Adrenal gland (tissue), 12 donors: ENCODE measurements around the gene UGCG. TPM values are rescaled to one million over a fixed set of nuclear protein-coding genes. Genes with fewer than 3 reads are reported as not detected.

Experiments
- DNase-seq, 7 donors: peaks; one replicate each; pipeline ENCODE4 v3.0.0-alpha.2; 2019 to 2020
- H3K27ac ChIP-seq, 5 donors: fragments of 200-600 bp; sonication (generic) in 4 of 5; 1 replicate in 3 of 5; 2 replicates in 2 of 5; pipeline versions ENCODE4 v1.5.1 to v1.8.0; 2016 to 2020; ENCODE audit warnings: mild to moderate bottlenecking in 1 of 5
- H3K27me3 ChIP-seq: fragments of 200-600 bp; 2 replicates; pipeline ENCODE4 v1.8.0; 2021
- H3K36me3 ChIP-seq, 2 donors: fragments of 200-600 bp; replicated peaks in 1 of 2; 1 replicate in 1 of 2; 2 replicates in 1 of 2; pipeline versions ENCODE4 v1.5.1 to v1.8.0; 2018 to 2022
- H3K4me1 ChIP-seq, 2 donors: fragments of 200-600 bp; replicated peaks in 1 of 2; 1 replicate in 1 of 2; 2 replicates in 1 of 2; pipeline versions ENCODE4 v1.5.1 to v1.8.0; 2018 to 2021
- H3K4me3 ChIP-seq, 4 donors: fragments of 200-600 bp; sonication (generic) in 3 of 4; one replicate each; pipeline ENCODE4 v1.5.1; 2016 to 2018
- H3K9me3 ChIP-seq, 3 donors: fragments of 200-600 bp; sonication (generic) in 1 of 3; replicated peaks in 1 of 3; 1 replicate in 2 of 3; 2 replicates in 1 of 3; pipeline versions ENCODE4 v1.5.1 to v1.8.0; 2016 to 2021
- CTCF ChIP-seq, 6 experiments: fragments of 450-650 bp in 4 of 6; fragments of 200-600 bp in 2 of 6; sonication (generic) in 1 of 6; IDR thresholded peaks; 1 replicate in 5 of 6; 2 replicates in 1 of 6; pipeline versions ENCODE4 v1.5.1 to v1.8.0; 2016 to 2021; ENCODE audit warnings: antibody characterized with exemption in 6 of 6, mild to moderate bottlenecking in 2 of 6, moderate library complexity in 1 of 6
- POLR2A ChIP-seq, 2 donors: fragments of 450-650 bp; IDR thresholded peaks; one replicate each; pipeline ENCODE4 v1.6.1; 2017; ENCODE audit warnings: antibody characterized with exemption in 2 of 2, mild to moderate bottlenecking in 2 of 2, moderate library complexity in 1 of 2
- WGBS, 4 donors: extraction: QIAGEN DNeasy Blood & Tissue Kit in 2 of 4; methylation state at CpG; one replicate each; pipeline versions ENCODE4 v1.1.5 to v1.1.7; 2013 to 2017; 5-methylcytosine and 5-hydroxymethylcytosine counted together
- intact Hi-C, 2 donors: fragments of 100-400 bp; cut with DNase I; formaldehyde crosslinking; loops; one replicate each; pipeline versions ENCODE4 v1.14.1 to v1.15.0; 2022 to 2023
- polyA plus RNA-seq, 3 donors: library from polyadenylated mRNA; stranded (reverse); fragments of 200-250 nt in 2 of 3; fragments of 350-450 nt in 1 of 3; fragmentation: Illumina TruSeq in 1 of 3; extraction: RNeasy Lipid Tissue Mini Kit (QIAGEN cat#74804) in 1 of 3; gene quantifications; one replicate each; pipeline ENCODE4 v1.2.3, GENCODE V29; 2013 to 2014
- total RNA-seq, 9 donors: library from RNA; depleted of rRNA in 4 of 9; stranded (reverse); fragments of >200 nt in 4 of 9; fragments of 120-200 nt in 1 of 9; fragmentation: NEBNext Ultra II Directional in 1 of 9; extraction: Animal tissue kit (Norgen Biotek cat#: 25700) in 1 of 9; gene quantifications; one replicate each; pipeline versions ENCODE4 v1.1.0 to v1.2.4, GENCODE V29; 2013 to 2023
- donor health status: healthy with polysubstance abuse.
- donor health status: Bipolar disorder and iron deficiency.
- donor health status: DM: yes; HTN: yes; CAD: no.
- donor health status: DM: no; HTN: no; CAD: no.
- donor health status: DM: no; HTN: no; CAD: no.
- donor health status: DM: yes; HTN: yes; CAD: no.

The UGCG gene
- total and polyA plus RNA-seq, 12 donors = 41.4 to 139 (median 84.0) TPM

- Histone ChIP-seq H3K4me1 (peaks cover 0 to 16% of the 10 kb centered on the region in 2 donors), H3K27me3 (no peaks in the 10 kb centered on the region), H3K4me3 (no peak overlapping the region), H3K36me3 (peaks cover 0 to 29% of the 10 kb centered on the region in 2 donors), H3K27ac (peak overlapping the region in 3 of 5 donors; percentile 33 to 60 (median 53)), H3K9me3 (no peaks in the 10 kb centered on the region)
- intact Hi-C loops = no loop called here
- DNase-seq = no peak
- 90 to 92% (median 91%) methylated on average over 2 of the region's 2 CpGs for WGBS, 4 donors
- TF ChIP-seq CTCF (IDR thresholded peaks at IDR 0.05) = no peak
- no peak for TF ChIP-seq POLR2A (IDR thresholded peaks at IDR 0.05)
These were observed 40.7 kb downstream of the UGCG start for GRCh38 chr9:111937301-111937700.

- no peaks in the 10 kb centered on the region for H3K27me3 ChIP-seq
- peak overlapping the region in 3 of 5 donors; percentile 33 to 60 (median 53) for H3K27ac ChIP-seq
- no peaks in the 10 kb centered on the region for H3K9me3 ChIP-seq
- 22 to 26% (median 23%) methylated on average over 12 of the region's 12 CpGs for WGBS, 4 donors
- DNase-seq = peak; percentile 50 to 89 (median 72)
- H3K36me3 ChIP-seq = peaks cover 0 to 23% of the 10 kb centered on the region in 2 donors
- H3K4me1 ChIP-seq = peaks cover 0 to 16% of the 10 kb centered on the region in 2 donors
- intact Hi-C loops = no loop called here
- TF ChIP-seq CTCF (IDR thresholded peaks at IDR 0.05) (no peak), POLR2A (IDR thresholded peaks at IDR 0.05) (no peak)
- no peak overlapping the region for H3K4me3 ChIP-seq
These were observed 41.3 kb downstream of the UGCG start for GRCh38 chr9:111937781-111938426.

GRCh38 chr9:111938427-111938800 lies 41.8 kb downstream of the UGCG start:
- TF ChIP-seq CTCF (IDR thresholded peaks at IDR 0.05) = no peak
- TF ChIP-seq POLR2A (IDR thresholded peaks at IDR 0.05) = no peak
- intact Hi-C loops = no loop called here
- no peaks in the 10 kb centered on the region for H3K9me3 ChIP-seq
- peaks cover 0 to 18% of the 10 kb centered on the region in 2 donors for H3K36me3 ChIP-seq
- DNase-seq = no peak
- peaks cover 0 to 16% of the 10 kb centered on the region in 2 donors for H3K4me1 ChIP-seq
- 59 to 85% (median 75%) methylated on average over 4 of the region's 4 CpGs for WGBS, 4 donors
- no peak overlapping the region for H3K4me3 ChIP-seq
- H3K27ac ChIP-seq = peak overlapping the region in 4 of 5 donors; percentile 0 to 60 (median 43)
- H3K27me3 ChIP-seq = no peaks in the 10 kb centered on the region

- H3K27me3 ChIP-seq = no peaks in the 10 kb centered on the region
- no peak for TF ChIP-seq CTCF (IDR thresholded peaks at IDR 0.05)
- TF ChIP-seq POLR2A (IDR thresholded peaks at IDR 0.05) = no peak
- intact Hi-C loops = no loop called here
- no peak overlapping the region for H3K4me3 ChIP-seq
- no peak overlapping the region for H3K27ac ChIP-seq
- H3K4me1 ChIP-seq = peaks cover 0 to 16% of the 10 kb centered on the region in 2 donors
- WGBS, 4 donors = 69 to 95% (median 79%) methylated on average over 2 of the region's 2 CpGs
- DNase-seq = no peak
- peaks cover 0 to 9% of the 10 kb centered on the region in 2 donors for H3K36me3 ChIP-seq
- no peaks in the 10 kb centered on the region for H3K9me3 ChIP-seq
These were observed 42.7 kb downstream of the UGCG start for GRCh38 chr9:111939322-111939721.
